HepG2 (cell line): ENCODE measurements around the gene CRIM1.

Experiments used
- ELF4 ChIP-seq: sonication (generic); formaldehyde crosslinking; IDR thresholded peaks from 2 replicates; pipeline ENCODE4 v1.5.0; 2020; ENCODE audit warnings: missing genetic modification reagents, mild to moderate bottlenecking, moderate library complexity, borderline replicate concordance
- FOXP1 ChIP-seq, 2 experiments: fragments of 450-650 bp in 1 of 2; IDR thresholded peaks; 2 replicates each; pipeline ENCODE4 v1.6.1; 2017 to 2018; ENCODE audit warnings: antibody characterized with exemption in 1 of 2
- NFYC ChIP-seq: IDR thresholded peaks from 2 replicates; pipeline ENCODE4 v1.6.1; 2016; ENCODE audit warnings: missing genetic modification reagents, missing compliant biosample characterization
- NONO ChIP-seq, 2 experiments: fragments of 450-650 bp in 1 of 2; sonication (generic) in 1 of 2; formaldehyde crosslinking in 1 of 2; IDR thresholded peaks in 1 of 2; conservative IDR thresholded peaks in 1 of 2; 2 replicates each; pipeline versions ENCODE4 v1.6.1 to v1.8.0; 2017 to 2022; ENCODE audit warnings: mild to moderate bottlenecking in 1 of 2, missing genetic modification reagents in 1 of 2, moderate library complexity in 1 of 2
- RCOR2 ChIP-seq: IDR thresholded peaks from 2 replicates; pipeline ENCODE4 v1.6.1; 2016; ENCODE audit warnings: missing biosample characterization, missing genetic modification reagents
- REL ChIP-seq: sonication (generic); formaldehyde crosslinking; conservative IDR thresholded peaks from 2 replicates; pipeline ENCODE4 v1.8.0; 2022; ENCODE audit warnings: mild to moderate bottlenecking, missing genetic modification reagents, moderate library complexity
- ZBTB21 ChIP-seq: sonication (generic); formaldehyde crosslinking; IDR thresholded peaks from 2 replicates; pipeline ENCODE4 v1.4.0; 2020; ENCODE audit warnings: missing genetic modification reagents
- ZC3H13 ChIP-seq: sonication (generic); formaldehyde crosslinking; IDR thresholded peaks from 2 replicates; pipeline ENCODE4 v1.8.1; 2023; ENCODE audit warnings: mild to moderate bottlenecking, missing genetic modification reagents, moderate library complexity
- ZFAT ChIP-seq: sonication (generic); formaldehyde crosslinking; conservative IDR thresholded peaks from 2 replicates; pipeline ENCODE4 v1.8.1; 2023; ENCODE audit warnings: missing genetic modification reagents, inconsistent platforms
- ZNF232 ChIP-seq: sonication (generic); formaldehyde crosslinking; IDR thresholded peaks from 2 replicates; pipeline ENCODE4 v1.4.0; 2020; ENCODE audit warnings: missing genetic modification reagents, borderline replicate concordance
- ZNF280D ChIP-seq: sonication (generic); formaldehyde crosslinking; IDR thresholded peaks from 2 replicates; pipeline ENCODE4 v1.5.1; 2020; ENCODE audit warnings: mild to moderate bottlenecking, missing genetic modification reagents
- TF ChIP-seq, protein P1 (sequence below): sonication (generic); formaldehyde crosslinking; IDR thresholded peaks from 2 replicates; pipeline ENCODE4 v1.5.1; 2020; ENCODE audit warnings: mild to moderate bottlenecking, moderate library complexity, missing genetic modification reagents

- no peak for TF ChIP-seq NONO (IDR thresholded peaks at IDR 0.05)
- TF ChIP-seq NONO (CRISPR knock-in tag; conservative IDR thresholded peaks at IDR 0.05), result no peak
- TF ChIP-seq RCOR2 (CRISPR knock-in tag), result no peak
- TF ChIP-seq FOXP1 (IDR thresholded peaks at IDR 0.05), result no peak
- TF ChIP-seq FOXP1 (CRISPR knock-in tag; IDR thresholded peaks at IDR 0.05), result no peak
- TF ChIP-seq ZFAT, result no peak
- TF ChIP-seq NFYC (CRISPR knock-in tag), result no peak
- TF ChIP-seq ELF4 (CRISPR knock-in tag), result no peak
- no peak for TF ChIP-seq ZNF280D (CRISPR knock-in tag)
- no peak for TF ChIP-seq ZC3H13 (CRISPR knock-in tag)
- TF ChIP-seq REL (CRISPR knock-in tag), result no peak
- no peak for TF ChIP-seq ZBTB21
- TF ChIP-seq, protein P1, sequence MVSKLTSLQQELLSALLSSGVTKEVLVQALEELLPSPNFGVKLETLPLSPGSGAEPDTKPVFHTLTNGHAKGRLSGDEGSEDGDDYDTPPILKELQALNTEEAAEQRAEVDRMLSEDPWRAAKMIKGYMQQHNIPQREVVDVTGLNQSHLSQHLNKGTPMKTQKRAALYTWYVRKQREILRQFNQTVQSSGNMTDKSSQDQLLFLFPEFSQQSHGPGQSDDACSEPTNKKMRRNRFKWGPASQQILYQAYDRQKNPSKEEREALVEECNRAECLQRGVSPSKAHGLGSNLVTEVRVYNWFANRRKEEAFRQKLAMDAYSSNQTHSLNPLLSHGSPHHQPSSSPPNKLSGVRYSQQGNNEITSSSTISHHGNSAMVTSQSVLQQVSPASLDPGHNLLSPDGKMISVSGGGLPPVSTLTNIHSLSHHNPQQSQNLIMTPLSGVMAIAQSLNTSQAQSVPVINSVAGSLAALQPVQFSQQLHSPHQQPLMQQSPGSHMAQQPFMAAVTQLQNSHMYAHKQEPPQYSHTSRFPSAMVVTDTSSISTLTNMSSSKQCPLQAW, result no peak
- TF ChIP-seq ZNF232 (CRISPR knock-in tag), result no peak
Measured at GRCh38 chr2:36578343-36579296, 223.0 kb downstream of the CRIM1 start.
